Mesodermal cell (in vitro differentiated cells): ENCODE measurements around the gene SNRNP200.
"Not testable (repeated sequence)": the region's sequence is repeated elsewhere in the genome, so short reads cannot be mapped to it uniquely, and the experiment has no call there.

ENCODE experiments used
- H3K27ac ChIP-seq: 2 replicates; pipeline ENCODE4 v1.7.0; 2013; ENCODE audit warnings: mild to moderate bottlenecking, low read depth, low read length, moderate library complexity; ENCODE audit not compliant: severe bottlenecking
- H3K36me3 ChIP-seq: 2 replicates; pipeline ENCODE4 v1.7.1; 2013; ENCODE audit warnings: mild to moderate bottlenecking, low read length, moderate library complexity; ENCODE audit not compliant: control insufficient read depth, insufficient read depth
- H3K4me1 ChIP-seq: one replicate; pipeline ENCODE4 v1.7.1; 2013; ENCODE audit warnings: mild to moderate bottlenecking, low read length; ENCODE audit not compliant: insufficient read depth, control insufficient read depth, poor library complexity, severe bottlenecking
- H3K4me3 ChIP-seq: 2 replicates; pipeline ENCODE4 v1.7.0; 2013; ENCODE audit warnings: low read length, control low read depth, mild to moderate bottlenecking; ENCODE audit not compliant: insufficient read depth, poor library complexity, severe bottlenecking; ENCODE audit errors: extremely low read depth
- H3K9me3 ChIP-seq: 2 replicates; pipeline ENCODE4 v1.7.1; 2013; ENCODE audit warnings: mild to moderate bottlenecking, low read length, moderate library complexity; ENCODE audit not compliant: control insufficient read depth
- WGBS, 2 experiments: methylation state at CpG; one replicate each; pipeline ENCODE4 v1.1.5; 2013; ENCODE audit warnings: missing lambda C conversion rate in 2 of 2; ENCODE audit not compliant: insufficient coverage in 2 of 2; 5-methylcytosine and 5-hydroxymethylcytosine counted together

The SNRNP200 gene

GRCh38 chr2:96261328-96262003 is 43.9 kb downstream of the SNRNP200 start:
- H3K36me3 ChIP-seq = peaks cover 48% of the 10 kb centered on the region
- 82 to 89% methylated on average over 4 to 6 of the region's 6 CpGs for WGBS, 2 experiments
- peaks cover 35% of the 10 kb centered on the region for H3K4me1 ChIP-seq
- H3K9me3 ChIP-seq = no peaks in the 10 kb centered on the region
- peak overlapping the region; percentile 81 for H3K27ac ChIP-seq
- no peak overlapping the region for H3K4me3 ChIP-seq

GRCh38 chr2:96260387-96261260 is 44.7 kb downstream of the SNRNP200 start:
- peak overlapping the region; percentile 81 for H3K27ac ChIP-seq
- no peak overlapping the region for H3K4me3 ChIP-seq
- peaks cover 52% of the 10 kb centered on the region for H3K36me3 ChIP-seq
- H3K9me3 ChIP-seq = no peaks in the 10 kb centered on the region
- peaks cover 35% of the 10 kb centered on the region for H3K4me1 ChIP-seq
- WGBS, 2 experiments = 51 to 66% methylated on average over 8 of the region's 10 CpGs

- Histone ChIP-seq H3K27ac (no peak overlapping the region), H3K4me1 (peaks cover 32% of the 10 kb centered on the region), H3K9me3 (no peaks in the 10 kb centered on the region), H3K36me3 (peaks cover 63% of the 10 kb centered on the region), H3K4me3 (no peak overlapping the region)
- WGBS, 2 experiments = 94 to 99% methylated on average over 5 of the region's 5 CpGs
These were observed 45.8 kb downstream of the SNRNP200 start for GRCh38 chr2:96259497-96259921.

GRCh38 chr2:96258166-96259022 is 47.0 kb downstream of the SNRNP200 start:
- no peak overlapping the region for H3K4me3 ChIP-seq
- peaks cover 21% of the 10 kb centered on the region for H3K4me1 ChIP-seq
- no peak overlapping the region for H3K27ac ChIP-seq
- WGBS, 2 experiments = 93 to 98% methylated on average over 5 to 6 of the region's 7 CpGs
- peaks cover 68% of the 10 kb centered on the region for H3K36me3 ChIP-seq
- no peaks in the 10 kb centered on the region for H3K9me3 ChIP-seq

GRCh38 chr2:96257744-96258143 is 47.6 kb downstream of the SNRNP200 start:
- 95 to 100% methylated on average over 1 to 3 of the region's 3 CpGs for WGBS, 2 experiments
- H3K36me3 ChIP-seq = peaks cover 74% of the 10 kb centered on the region
- H3K27ac ChIP-seq = not testable (repeated sequence)

GRCh38 chr2:96256611-96257113 is 48.7 kb downstream of the SNRNP200 start:
- Histone ChIP-seq H3K4me1 (peaks cover 33% of the 10 kb centered on the region), H3K9me3 (no peaks in the 10 kb centered on the region), H3K27ac (no peak overlapping the region), H3K36me3 (peaks cover 74% of the 10 kb centered on the region), H3K4me3 (no peak overlapping the region)
- 97 to 100% methylated on average over 3 of the region's 6 CpGs for WGBS, 2 experiments

More at GRCh38 chr2:96257744-96258143, 47.6 kb downstream of the SNRNP200 start:
- H3K9me3 ChIP-seq, H3K4me3 ChIP-seq: not testable (repeated sequence)
- peaks cover 25% of the 10 kb centered on the region for H3K4me1 ChIP-seq

- Histone ChIP-seq H3K27ac (no peak overlapping the region), H3K9me3 (no peaks in the 10 kb centered on the region), H3K36me3 (peaks cover 65% of the 10 kb centered on the region), H3K4me1 (peaks cover 16% of the 10 kb centered on the region), H3K4me3 (no peak overlapping the region)
- WGBS, 2 experiments = 94 to 97% methylated on average over 10 to 11 of the region's 11 CpGs
These were observed 50.8 kb downstream of the SNRNP200 start for GRCh38 chr2:96254571-96254970.

GRCh38 chr2:96253006-96253405 is 52.3 kb downstream of the SNRNP200 start:
- peaks cover 16% of the 10 kb centered on the region for H3K4me1 ChIP-seq
- no peak overlapping the region for H3K27ac ChIP-seq
- H3K9me3 ChIP-seq = no peaks in the 10 kb centered on the region
- H3K36me3 ChIP-seq = peaks cover 50% of the 10 kb centered on the region
- 95 to 96% methylated on average over 6 of the region's 7 CpGs for WGBS, 2 experiments
- H3K4me3 ChIP-seq = no peak overlapping the region

- Histone ChIP-seq H3K4me3 (no peak overlapping the region), H3K36me3 (peaks cover 47% of the 10 kb centered on the region), H3K4me1 (peaks cover 16% of the 10 kb centered on the region), H3K27ac (no peak overlapping the region), H3K9me3 (no peaks in the 10 kb centered on the region)
- 94 to 95% methylated on average over 6 to 8 of the region's 8 CpGs for WGBS, 2 experiments
These were observed 52.8 kb downstream of the SNRNP200 start for GRCh38 chr2:96252526-96252925.

- H3K9me3 ChIP-seq = no peaks in the 10 kb centered on the region
- WGBS, 2 experiments = 89 to 95% methylated on average over 5 of the region's 6 CpGs
- no peak overlapping the region for H3K4me3 ChIP-seq
- peaks cover 42% of the 10 kb centered on the region for H3K36me3 ChIP-seq
- peaks cover 16% of the 10 kb centered on the region for H3K4me1 ChIP-seq
- peak overlapping the region; percentile 62 for H3K27ac ChIP-seq
These were observed 53.5 kb downstream of the SNRNP200 start for GRCh38 chr2:96251721-96252292.
